PC-3 (cell line): Measurements from ENCODE around the gene TOP2B.

ENCODE experiments used
- CTCF ChIP-seq: fragments of 300-600 bp; sonication (generic); conservative IDR thresholded peaks from 2 replicates; pipeline ENCODE4 v1.5.1; 2017; ENCODE audit warnings: antibody characterized with exemption, low read depth, mild to moderate bottlenecking, low read length
- EZH2 ChIP-seq: fragments of 300-600 bp; sonication (generic); IDR thresholded peaks from one replicate; pipeline ENCODE4 v1.6.1; 2017; ENCODE audit warnings: antibody characterized with exemption, mild to moderate bottlenecking, low read length; ENCODE audit not compliant: unreplicated experiment
- EZH2phosphoT487 ChIP-seq: fragments of 300-600 bp; sonication (generic); IDR thresholded peaks from 2 replicates; pipeline ENCODE4 v1.6.1; 2018; ENCODE audit warnings: mild to moderate bottlenecking, antibody characterized with exemption, low read length, borderline replicate concordance

GRCh38 chr3:25618028-25618427 is 46.7 kb downstream of the TOP2B start:
- TF ChIP-seq CTCF (no peak), EZH2phosphoT487 (no peak), EZH2 (no peak)
